ENCODE results near the gene SLC22A17. TPM values are rescaled to one million over a fixed set of nuclear protein-coding genes. Genes with fewer than 3 reads are reported as not detected.
A peak's percentile ranks its signal among the peaks of the same experiment; 100 is the strongest.

The SLC22A17 gene
- total and polyA plus RNA-seq, 9 of the 15 experiments (the other 6 are each of a cell fraction or from before 2014, with no cell fraction given): 0.07 to 0.09 TPM; not detected in 7

- TF ChIP-seq E2F6 (IDR thresholded peaks at IDR 0.05; ENCODE audit: borderline replicate concordance in 1 of 2, extremely low read depth in 1 of 2, insufficient read depth in 1 of 2, insufficient read length in 1 of 2, low read depth in 1 of 2, low read length in 1 of 2, poor library complexity in 1 of 2, severe bottlenecking in 1 of 2) (peak; percentile 52 to 66), HDAC8 (tag; IDR thresholded peaks at IDR 0.05) (no peak), ZBTB7A (IDR thresholded peaks at IDR 0.05; ENCODE audit: borderline replicate concordance, control insufficient read depth, low read depth, low read length) (no peak), KAT8 (IDR thresholded peaks at IDR 0.05; ENCODE audit: low read depth) (peak; percentile 90), PML (IDR thresholded peaks at IDR 0.05; ENCODE audit: low read length) (no peak; the same call in 1 of the 2 replicates), FOXK2 (conservative IDR thresholded peaks at IDR 0.05 in 1 of 2, IDR thresholded peaks at IDR 0.05 in 1 of 2; ENCODE audit: low read depth in 2 of 2) (peak; percentile 55 to 59; a peak in 3 of 4 replicates), SRF (CRISPR knock-in tag; IDR thresholded peaks at IDR 0.05) (peak; percentile 10 to 51; a peak in 2 of 4 replicates), CEBPB (tag; IDR thresholded peaks at IDR 0.05) (peak; percentile 89), MAZ (CRISPR knock-in tag; conservative IDR thresholded peaks at IDR 0.05 in 1 of 2, IDR thresholded peaks at IDR 0.05 in 1 of 2) (peak; percentile 35 to 75; a peak in 2 of 4 replicates), RCOR1 (IDR thresholded peaks at IDR 0.05; ENCODE audit: borderline replicate concordance in 1 of 2, low read depth in 2 of 2, low read length in 2 of 2) (peak in 1 of 2 experiments; percentile 42; a peak in 2 of 4 replicates), NONO (IDR thresholded peaks at IDR 0.05; ENCODE audit: low read depth in 2 of 2, low read length in 1 of 2) (peak in 1 of 2 experiments; percentile 48; a peak in 1 of 4 replicates), SP1 (CRISPR knock-in tag; IDR thresholded peaks at IDR 0.05) (peak; percentile 86; the same call in 1 of the 2 replicates), THRAP3 (IDR thresholded peaks at IDR 0.05; ENCODE audit: borderline replicate concordance) (no peak; the same call in 1 of the 2 replicates), VEZF1 (CRISPR knock-in tag; IDR thresholded peaks at IDR 0.05) (peak; percentile 90), ZNF551 (CRISPR knock-in tag; IDR thresholded peaks at IDR 0.05) (no peak), TRIM28 (IDR thresholded peaks at IDR 0.05) (peak; percentile 24; the same call in 1 of the 2 replicates), DNMT1 (IDR thresholded peaks at IDR 0.05) (0 out of 2 replicates have a peak, but pooled peaks have one; percentile 62), NCOA1 (IDR thresholded peaks at IDR 0.05; ENCODE audit: low read depth) (peak; percentile 82), THAP7 (CRISPR knock-in tag; IDR thresholded peaks at IDR 0.05) (peak; percentile 15; the same call in 1 of the 2 replicates), BRF2 (IDR thresholded peaks at IDR 0.05; ENCODE audit: borderline replicate concordance, insufficient read depth, insufficient read length) (no peak), OTX1 (CRISPR knock-in tag; IDR thresholded peaks at IDR 0.05) (peak; percentile 60; the same call in 1 of the 2 replicates)
Observed at GRCh38 chr14:23320584-23321571, 31.8 kb downstream of the SLC22A17 start, which contains the start of gene PABPN1 (continued).
